SU-DHL-6 (cell line): Measurements from ENCODE around the gene IFIT1B.

Experiments
- EZH2phosphoT487 ChIP-seq: fragments of 200-600 bp; sonication (generic), shearing (Covaris generic); conservative IDR thresholded peaks from 2 replicates; pipeline ENCODE4 v1.6.1; 2018; ENCODE audit warnings: mild to moderate bottlenecking, antibody characterized with exemption, low read length, moderate library complexity, mixed read lengths
- TF ChIP-seq, protein P1 (sequence below): fragments of 200-600 bp; sonication (generic); IDR thresholded peaks from one replicate; pipeline ENCODE4 v1.5.1; 2017; ENCODE audit warnings: antibody characterized with exemption, mild to moderate bottlenecking, low read length, moderate library complexity; ENCODE audit not compliant: insufficient read depth, poor library complexity, severe bottlenecking

DNA sequence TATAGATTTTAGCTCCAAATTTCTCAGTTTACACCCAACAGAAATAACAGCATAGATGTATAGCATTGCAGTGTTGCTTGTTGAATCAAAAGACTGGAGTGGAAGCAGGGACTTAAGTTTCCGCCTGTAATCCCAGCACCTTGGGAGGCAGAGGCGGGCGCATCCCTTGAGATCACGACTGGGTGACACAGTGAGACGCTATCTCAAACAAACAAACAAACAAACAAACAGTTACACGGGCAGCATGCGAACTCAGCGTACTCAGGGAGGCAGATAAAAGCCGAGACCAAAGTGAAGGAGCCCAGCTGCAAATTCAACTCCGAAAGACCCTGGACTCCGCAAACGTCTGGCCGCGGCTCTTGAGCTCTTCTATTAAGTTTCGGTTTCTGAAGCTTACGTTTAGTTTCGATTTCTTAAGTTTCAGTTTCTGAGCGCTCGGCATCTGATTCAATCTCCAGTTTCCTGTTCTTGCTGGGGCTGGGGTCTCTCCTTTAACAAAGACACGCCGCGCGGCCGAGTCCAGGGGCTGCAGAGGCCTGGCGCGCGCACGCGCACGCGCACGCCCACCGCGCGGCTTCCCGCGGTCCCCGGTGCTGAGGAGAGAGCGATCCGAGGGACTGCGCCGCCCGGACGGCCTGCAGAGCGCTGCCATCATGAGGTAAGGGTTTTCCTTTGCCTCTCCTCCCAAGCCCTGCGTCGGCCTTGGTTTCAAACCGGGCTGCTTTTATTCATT, 36.5 kb downstream of the IFIT1B start, which contains the start of gene IFIT5:
- TF ChIP-seq, protein P1, sequence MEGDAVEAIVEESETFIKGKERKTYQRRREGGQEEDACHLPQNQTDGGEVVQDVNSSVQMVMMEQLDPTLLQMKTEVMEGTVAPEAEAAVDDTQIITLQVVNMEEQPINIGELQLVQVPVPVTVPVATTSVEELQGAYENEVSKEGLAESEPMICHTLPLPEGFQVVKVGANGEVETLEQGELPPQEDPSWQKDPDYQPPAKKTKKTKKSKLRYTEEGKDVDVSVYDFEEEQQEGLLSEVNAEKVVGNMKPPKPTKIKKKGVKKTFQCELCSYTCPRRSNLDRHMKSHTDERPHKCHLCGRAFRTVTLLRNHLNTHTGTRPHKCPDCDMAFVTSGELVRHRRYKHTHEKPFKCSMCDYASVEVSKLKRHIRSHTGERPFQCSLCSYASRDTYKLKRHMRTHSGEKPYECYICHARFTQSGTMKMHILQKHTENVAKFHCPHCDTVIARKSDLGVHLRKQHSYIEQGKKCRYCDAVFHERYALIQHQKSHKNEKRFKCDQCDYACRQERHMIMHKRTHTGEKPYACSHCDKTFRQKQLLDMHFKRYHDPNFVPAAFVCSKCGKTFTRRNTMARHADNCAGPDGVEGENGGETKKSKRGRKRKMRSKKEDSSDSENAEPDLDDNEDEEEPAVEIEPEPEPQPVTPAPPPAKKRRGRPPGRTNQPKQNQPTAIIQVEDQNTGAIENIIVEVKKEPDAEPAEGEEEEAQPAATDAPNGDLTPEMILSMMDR, result no peak
- TF ChIP-seq EZH2phosphoT487, result no peak
